GM21360 (cell line): Measurements from ENCODE around the gene KIF26B.

Experiments
- ATAC-seq: cut with Tn5 transposase; IDR thresholded peaks from one replicate; pipeline ENCODE4 v1.9.1; 2021; ENCODE audit warnings: mild to moderate bottlenecking, moderate library complexity; ENCODE audit not compliant: unreplicated experiment

KIF26B gene

DNA sequence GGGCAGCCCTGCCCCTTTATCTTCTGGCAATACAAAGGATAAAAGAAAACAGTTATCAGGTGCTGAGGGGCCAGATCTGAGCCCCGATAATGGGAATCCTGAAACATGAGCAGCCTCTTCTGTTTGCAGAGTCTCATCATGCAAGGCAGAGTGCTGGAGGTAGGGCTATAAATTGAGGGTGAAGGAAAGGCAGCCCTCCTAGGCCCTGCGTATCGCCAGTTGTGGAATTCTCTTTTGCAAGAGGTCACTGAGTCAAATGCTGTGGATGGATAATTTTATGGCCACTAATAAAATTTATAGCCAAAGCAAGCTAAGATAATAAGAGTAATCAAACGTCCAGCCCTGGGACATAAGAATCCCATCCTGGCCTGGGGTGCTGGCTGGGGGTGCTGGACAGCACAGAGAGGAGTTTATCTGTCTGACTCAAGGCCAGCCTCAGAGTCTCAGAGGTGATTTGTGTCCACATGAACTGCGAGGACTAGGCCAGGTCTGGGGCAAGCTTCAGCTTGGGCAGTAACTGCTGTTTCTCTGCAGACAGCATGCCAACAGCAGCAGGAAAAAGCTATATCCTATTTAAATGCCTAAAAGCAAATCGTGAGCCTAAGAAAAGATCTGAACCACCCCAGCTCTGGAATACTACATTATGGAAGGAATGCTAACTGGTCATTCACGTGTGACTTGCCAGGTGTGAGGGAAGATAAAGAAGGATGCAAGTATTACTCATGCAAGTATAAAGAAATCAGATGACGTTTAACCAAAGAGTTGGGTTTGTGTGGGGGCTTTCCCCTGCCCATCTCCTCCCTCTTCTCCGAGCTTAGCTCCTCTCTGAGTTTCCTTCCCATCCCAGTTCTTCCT lies 254.8 kb downstream of the KIF26B start:
- ATAC-seq, result no peak

GRCh38 chr1:245411245-245412036 lies 256.7 kb downstream of the KIF26B start:
- no peak for ATAC-seq

GRCh38 chr1:245412306-245412705 lies 257.5 kb downstream of the KIF26B start:
- ATAC-seq, result no peak

DNA sequence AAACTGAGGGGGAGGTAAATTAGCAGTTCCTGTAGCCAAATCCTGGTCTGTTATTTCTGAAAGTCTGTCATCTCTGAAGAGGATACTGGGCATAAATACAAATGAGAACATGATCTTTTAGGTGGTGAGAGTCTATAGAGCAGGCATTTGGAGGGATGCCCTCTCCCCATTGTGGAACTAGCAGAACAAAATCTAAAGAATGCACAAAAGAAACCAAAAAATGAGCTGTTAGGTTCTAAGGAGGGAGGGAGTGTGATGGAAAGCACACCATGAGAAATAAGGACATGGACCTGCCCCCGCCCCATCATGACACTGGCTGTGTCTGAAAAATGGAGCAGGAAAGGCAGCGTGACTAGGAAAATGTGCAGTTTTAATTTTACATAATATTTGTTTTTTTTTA lies 262.0 kb downstream of the KIF26B start:
- no peak for ATAC-seq

DNA sequence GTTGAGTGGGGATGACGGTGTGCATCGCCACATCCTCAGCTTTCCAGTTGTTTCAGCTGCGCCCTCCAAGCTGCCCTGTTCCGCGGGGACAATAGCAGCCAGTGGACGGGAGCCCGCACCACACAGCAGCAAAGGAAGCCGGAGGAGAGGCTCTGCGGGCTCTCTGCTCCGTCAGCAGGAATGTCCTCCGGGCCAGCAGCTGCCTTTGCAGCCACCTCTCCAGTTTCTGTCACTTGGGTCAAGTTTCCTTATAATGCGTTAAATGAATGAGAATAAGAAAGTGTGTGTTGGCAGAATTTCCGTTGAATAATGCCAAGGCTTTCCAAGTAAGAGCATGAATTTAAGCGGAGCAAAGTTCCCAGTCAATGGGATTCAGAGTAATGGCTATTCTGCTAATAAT lies 263.3 kb downstream of the KIF26B start:
- no peak for ATAC-seq

- ATAC-seq, result no peak
Measured at GRCh38 chr1:245419461-245419978, 264.7 kb downstream of the KIF26B start.

GRCh38 chr1:245419989-245420388 lies 265.2 kb downstream of the KIF26B start:
- no peak for ATAC-seq

DNA sequence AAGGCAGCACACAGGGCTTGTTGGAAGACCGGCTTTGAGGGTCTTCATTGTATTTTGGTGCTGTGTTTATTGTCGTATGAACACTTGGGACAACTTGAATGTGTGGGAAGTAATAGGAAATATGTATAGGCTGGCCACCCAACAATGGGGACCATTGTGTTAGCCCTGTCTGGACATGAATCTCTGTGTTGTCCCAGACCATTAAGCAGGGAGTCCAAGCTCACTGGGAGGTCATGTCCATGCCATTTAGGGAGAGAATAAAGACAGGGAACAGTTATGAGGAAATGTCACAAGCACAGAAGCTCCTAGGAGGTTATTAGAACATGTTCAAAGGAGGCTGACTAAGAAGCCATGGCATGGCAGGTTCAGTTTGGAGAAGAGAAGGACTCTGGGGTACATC lies 266.1 kb downstream of the KIF26B start:
- ATAC-seq, result no peak

DNA sequence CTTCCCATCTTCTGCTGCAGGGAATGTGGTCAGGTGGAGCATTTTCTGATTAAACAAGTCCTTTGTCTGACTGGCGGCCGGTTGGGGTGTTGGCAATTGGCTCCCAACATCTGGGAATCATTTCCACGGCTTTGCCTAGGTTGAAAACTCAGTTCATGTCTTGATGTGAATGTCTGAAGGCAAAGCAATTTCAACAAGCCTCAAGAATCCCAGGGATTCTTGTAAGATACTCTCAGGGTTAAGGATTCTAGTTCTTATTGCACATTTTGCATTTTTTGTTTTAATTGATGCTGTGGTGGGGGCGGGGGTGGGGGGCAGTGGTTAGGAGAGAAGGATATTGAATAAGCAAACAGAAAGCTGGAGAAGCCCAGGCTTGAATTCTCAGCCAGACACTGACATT lies 273.9 kb downstream of the KIF26B start:
- no peak for ATAC-seq

GRCh38 chr1:245431706-245432105 lies 276.9 kb downstream of the KIF26B start:
- ATAC-seq, result no peak

DNA sequence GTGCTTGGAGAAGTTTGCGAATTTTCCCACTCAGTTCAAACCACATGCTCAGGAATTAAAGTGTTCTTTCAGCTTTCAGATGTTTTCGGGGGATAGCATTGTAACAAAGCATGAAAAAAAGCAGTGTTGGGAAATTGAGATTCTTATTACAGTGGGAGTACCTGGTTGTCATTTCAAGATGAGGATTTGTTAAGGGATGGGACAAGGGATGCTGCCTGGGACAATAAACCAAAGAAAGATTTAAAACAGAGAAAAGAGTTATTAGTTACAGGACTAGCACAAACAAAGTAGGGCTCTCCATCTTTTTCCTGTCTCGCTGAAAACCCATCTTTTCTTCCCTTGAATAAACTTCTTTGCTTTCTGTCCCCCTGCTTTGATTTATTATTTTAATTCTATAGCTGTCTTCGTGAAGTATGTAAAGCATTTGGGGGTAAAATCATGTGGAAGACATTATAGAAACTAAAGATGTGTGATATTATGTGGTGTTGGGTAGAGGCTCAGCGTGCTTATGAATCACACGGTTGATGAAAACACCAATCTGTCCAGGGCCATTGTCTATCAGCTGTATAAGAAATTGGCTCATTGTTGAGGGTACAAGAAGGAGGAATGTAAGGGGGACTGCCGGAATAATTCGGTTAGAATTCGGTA lies 277.6 kb downstream of the KIF26B start:
- ATAC-seq, result no peak

GRCh38 chr1:245433561-245433960 lies 278.8 kb downstream of the KIF26B start:
- ATAC-seq, result no peak

- no peak for ATAC-seq
Measured at GRCh38 chr1:245434280-245434679, 279.5 kb downstream of the KIF26B start.

DNA sequence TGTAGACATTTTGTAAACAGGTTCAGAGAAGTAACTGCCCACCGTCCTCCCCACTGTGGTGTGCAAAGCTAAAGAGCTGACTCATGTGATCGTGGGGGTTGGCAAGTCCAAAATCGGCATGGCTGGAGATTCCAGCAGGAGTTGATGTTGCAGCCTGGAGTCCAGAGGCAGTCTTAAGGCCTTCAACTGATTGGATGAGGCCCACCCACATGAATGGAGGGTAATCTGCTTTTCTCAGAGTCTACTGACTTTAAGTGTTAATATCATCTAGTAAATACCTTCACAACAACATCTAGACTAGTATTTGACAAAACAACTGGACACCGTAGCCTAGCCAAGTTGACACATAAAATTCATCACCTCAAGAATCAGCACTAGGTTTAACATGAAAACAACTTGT lies 281.6 kb downstream of the KIF26B start:
- ATAC-seq, result no peak

DNA sequence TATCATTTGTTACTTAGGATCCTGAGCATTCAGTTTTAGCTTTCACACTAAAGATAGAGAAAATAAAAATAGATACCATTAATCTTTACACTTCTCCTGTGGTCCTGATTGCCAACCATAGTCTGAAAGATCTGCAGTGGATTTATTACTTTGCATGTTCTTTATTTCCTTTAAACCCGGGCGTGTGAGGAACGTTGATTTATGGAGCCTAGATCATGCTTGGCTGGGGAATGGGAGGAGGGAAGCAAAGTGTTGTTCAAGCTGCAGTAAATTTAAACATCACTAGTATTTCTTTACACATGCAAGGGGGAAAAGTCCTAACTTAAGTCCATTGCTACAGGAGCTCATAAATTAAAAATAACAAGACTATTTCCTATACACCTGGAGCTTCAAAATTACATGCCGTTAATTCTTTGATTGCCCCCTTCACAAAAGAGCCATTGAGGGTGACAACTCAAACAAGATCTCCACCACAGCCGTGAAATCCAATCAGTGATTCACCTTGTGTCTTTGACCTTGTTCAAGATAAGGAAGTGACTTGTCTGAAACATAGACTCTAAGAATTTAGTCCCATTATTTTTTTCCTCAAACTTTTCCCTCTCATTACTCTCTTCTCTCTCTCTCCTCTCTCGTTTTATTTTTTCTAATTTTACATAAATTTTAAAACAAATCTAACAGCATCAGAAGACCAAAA lies 282.7 kb downstream of the KIF26B start:
- no peak for ATAC-seq

DNA sequence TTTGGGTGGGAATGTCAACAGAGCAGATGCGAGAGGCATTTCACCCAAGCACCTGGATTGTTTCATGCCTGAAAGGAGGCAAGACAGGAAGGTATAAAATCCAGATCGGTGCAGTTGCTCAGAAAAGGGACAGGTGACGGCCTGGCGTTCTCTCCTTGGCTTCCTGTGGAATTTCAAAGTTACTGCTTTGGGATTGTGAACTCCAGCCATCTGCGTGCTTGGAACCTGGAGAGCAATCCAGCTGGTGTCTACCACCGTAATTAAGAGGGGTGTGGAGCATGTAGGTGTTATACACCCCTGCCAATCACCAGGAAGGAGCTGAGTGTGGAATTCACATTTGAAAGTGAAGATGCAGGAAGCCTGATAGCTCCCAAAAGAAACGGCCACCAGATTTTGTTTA lies 286.1 kb downstream of the KIF26B start:
- no peak for ATAC-seq

DNA sequence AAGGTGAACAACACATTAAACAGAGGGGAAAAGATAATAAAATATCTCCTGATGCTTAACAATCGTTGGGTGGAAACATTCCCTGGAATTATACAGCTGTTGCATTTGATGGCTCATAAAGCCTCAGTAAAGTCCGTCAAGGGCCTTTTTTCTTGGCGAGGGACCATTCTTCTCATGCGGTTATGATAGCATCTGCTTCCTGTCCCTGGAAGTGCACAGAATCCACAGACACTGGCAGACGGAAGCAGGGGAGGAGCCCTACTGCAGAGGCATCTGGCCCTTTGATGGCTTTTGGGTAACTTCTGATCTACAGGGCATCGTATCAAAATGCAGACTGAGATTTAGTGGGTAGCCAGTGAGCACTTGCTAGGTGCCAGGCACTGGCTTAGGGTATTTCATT lies 286.9 kb downstream of the KIF26B start:
- no peak for ATAC-seq

GRCh38 chr1:245444147-245444828 lies 289.5 kb downstream of the KIF26B start:
- ATAC-seq, result no peak

GRCh38 chr1:245444945-245445344 lies 290.2 kb downstream of the KIF26B start:
- no peak for ATAC-seq

- ATAC-seq, result no peak
Measured at GRCh38 chr1:245448531-245448930, 293.7 kb downstream of the KIF26B start.
